Measurements from ENCODE around the gene DAW1.

DNA sequence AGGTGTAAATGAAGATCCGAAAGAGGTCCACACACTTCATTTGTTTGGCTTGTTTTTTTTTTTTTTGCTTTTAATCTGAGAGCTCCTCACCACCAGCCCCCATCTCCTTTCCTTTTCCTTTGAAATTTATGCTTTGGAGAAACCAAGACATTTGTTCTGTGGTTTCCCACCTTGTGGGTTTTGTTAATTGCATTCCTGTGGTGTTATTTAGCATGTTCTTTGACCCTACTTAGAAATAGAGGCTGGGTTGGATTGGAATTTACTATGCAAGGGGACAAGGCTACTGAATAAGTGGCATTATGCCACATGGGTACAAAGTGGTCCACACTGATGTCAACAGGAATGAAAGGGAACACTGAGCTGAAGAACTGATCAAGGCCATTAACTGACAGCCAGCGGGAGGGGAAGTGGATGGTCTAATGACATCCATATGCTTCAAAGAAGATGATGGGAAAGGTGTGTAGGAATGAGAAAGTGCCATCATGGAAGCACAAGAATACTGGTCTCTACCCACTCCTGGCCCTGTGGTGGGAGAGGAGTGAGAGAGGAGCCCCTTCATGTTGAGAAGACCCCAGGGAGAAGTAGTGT lies 48.9 kb upstream of the DAW1 start:
- TF ChIP-seq, protein P1, sequence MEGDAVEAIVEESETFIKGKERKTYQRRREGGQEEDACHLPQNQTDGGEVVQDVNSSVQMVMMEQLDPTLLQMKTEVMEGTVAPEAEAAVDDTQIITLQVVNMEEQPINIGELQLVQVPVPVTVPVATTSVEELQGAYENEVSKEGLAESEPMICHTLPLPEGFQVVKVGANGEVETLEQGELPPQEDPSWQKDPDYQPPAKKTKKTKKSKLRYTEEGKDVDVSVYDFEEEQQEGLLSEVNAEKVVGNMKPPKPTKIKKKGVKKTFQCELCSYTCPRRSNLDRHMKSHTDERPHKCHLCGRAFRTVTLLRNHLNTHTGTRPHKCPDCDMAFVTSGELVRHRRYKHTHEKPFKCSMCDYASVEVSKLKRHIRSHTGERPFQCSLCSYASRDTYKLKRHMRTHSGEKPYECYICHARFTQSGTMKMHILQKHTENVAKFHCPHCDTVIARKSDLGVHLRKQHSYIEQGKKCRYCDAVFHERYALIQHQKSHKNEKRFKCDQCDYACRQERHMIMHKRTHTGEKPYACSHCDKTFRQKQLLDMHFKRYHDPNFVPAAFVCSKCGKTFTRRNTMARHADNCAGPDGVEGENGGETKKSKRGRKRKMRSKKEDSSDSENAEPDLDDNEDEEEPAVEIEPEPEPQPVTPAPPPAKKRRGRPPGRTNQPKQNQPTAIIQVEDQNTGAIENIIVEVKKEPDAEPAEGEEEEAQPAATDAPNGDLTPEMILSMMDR (IDR thresholded peaks at IDR 0.05) = no peak
- no peak for TF ChIP-seq POLR2A (IDR thresholded peaks at IDR 0.05)

Measured in adrenal gland (tissue), 5 donors.